Measurements from ENCODE around the gene NPHP4.

GRCh38 chr1:5979536-5980313 is 12.5 kb downstream of the NPHP4 start:
- no peak for TF ChIP-seq POLR2AphosphoS5 (IDR thresholded peaks at IDR 0.05; ENCODE audit: borderline replicate concordance, low read depth, low read length)
- TF ChIP-seq EZH2 (IDR thresholded peaks at IDR 0.05): no peak

Data from SK-N-MC (cell line).